HEK293 (cell line): ENCODE measurements around the gene GPR161.

ENCODE experiments used
- BCL11B ChIP-seq: fragments of 450-650 bp; formaldehyde crosslinking; IDR thresholded peaks from 2 replicates; pipeline ENCODE4 v1.5.1; 2016; ENCODE audit warnings: low read depth, missing biosample characterization, missing genetic modification characterization
- HOXD13 ChIP-seq: sonication (generic); formaldehyde crosslinking; IDR thresholded peaks from 2 replicates; pipeline ENCODE4 v1.8.0; 2022; ENCODE audit warnings: missing genetic modification reagents, borderline replicate concordance
- OVOL3 ChIP-seq: fragments of 450-650 bp; formaldehyde crosslinking; IDR thresholded peaks from 2 replicates; pipeline ENCODE4 v1.5.1; 2016; ENCODE audit warnings: missing biosample characterization, missing genetic modification characterization
- PRDM1 ChIP-seq: fragments of 450-650 bp; formaldehyde crosslinking; IDR thresholded peaks from 2 replicates; pipeline ENCODE4; 2016; ENCODE audit warnings: missing biosample characterization, missing genetic modification characterization
- ZBTB20 ChIP-seq: fragments of 450-650 bp; formaldehyde crosslinking; IDR thresholded peaks from 2 replicates; pipeline ENCODE4 v1.5.1; 2016; ENCODE audit warnings: missing biosample characterization, missing genetic modification characterization
- ZBTB21 ChIP-seq: fragments of 450-650 bp; formaldehyde crosslinking; IDR thresholded peaks from 2 replicates; pipeline ENCODE4 v1.5.1; 2017; ENCODE audit warnings: missing biosample characterization, missing genetic modification characterization
- ZIC2 ChIP-seq: fragments of 450-650 bp; formaldehyde crosslinking; IDR thresholded peaks from 2 replicates; pipeline ENCODE4 v1.5.1; 2016; ENCODE audit warnings: missing biosample characterization, missing genetic modification characterization
- ZNF202 ChIP-seq: fragments of 450-650 bp; formaldehyde crosslinking; IDR thresholded peaks from 2 replicates; pipeline ENCODE4 v1.5.1; 2016; ENCODE audit warnings: missing biosample characterization, missing genetic modification characterization, borderline replicate concordance
- ZNF248 ChIP-seq: fragments of 450-650 bp; formaldehyde crosslinking; IDR thresholded peaks from 2 replicates; pipeline ENCODE4 v1.5.1; 2017; ENCODE audit warnings: missing biosample characterization, missing genetic modification characterization
- ZNF266 ChIP-seq: fragments of 450-650 bp; formaldehyde crosslinking; IDR thresholded peaks from 2 replicates; pipeline ENCODE4 v1.5.1; 2016; ENCODE audit warnings: missing biosample characterization, missing genetic modification characterization, low read depth
- ZNF350 ChIP-seq: fragments of 450-650 bp; formaldehyde crosslinking; IDR thresholded peaks from 2 replicates; pipeline ENCODE4 v1.5.0; 2017; ENCODE audit warnings: missing biosample characterization, mild to moderate bottlenecking, missing genetic modification characterization
- ZNF560 ChIP-seq: fragments of 450-650 bp; formaldehyde crosslinking; IDR thresholded peaks from 2 replicates; pipeline ENCODE4 v1.5.1; 2017; ENCODE audit warnings: missing biosample characterization, missing genetic modification characterization, borderline replicate concordance
- ZNF585B ChIP-seq: fragments of 450-650 bp; formaldehyde crosslinking; IDR thresholded peaks from 2 replicates; pipeline ENCODE4 v1.5.1; 2016; ENCODE audit warnings: missing biosample characterization, missing genetic modification characterization
- ZNF610 ChIP-seq: fragments of 450-650 bp; formaldehyde crosslinking; IDR thresholded peaks from 2 replicates; pipeline ENCODE4 v1.5.1; 2016; ENCODE audit warnings: missing biosample characterization, missing genetic modification characterization, borderline replicate concordance
- ZNF629 ChIP-seq: fragments of 450-650 bp; formaldehyde crosslinking; IDR thresholded peaks from 2 replicates; pipeline ENCODE4 v1.5.1; 2017; ENCODE audit warnings: missing biosample characterization, missing genetic modification characterization
- ZNF664 ChIP-seq: fragments of 450-650 bp; formaldehyde crosslinking; IDR thresholded peaks from 2 replicates; pipeline ENCODE4 v1.5.1; 2016; ENCODE audit warnings: missing biosample characterization, missing genetic modification characterization
- ZSCAN23 ChIP-seq: fragments of 450-650 bp; formaldehyde crosslinking; IDR thresholded peaks from 2 replicates; pipeline ENCODE4 v1.5.1; 2016; ENCODE audit warnings: missing biosample characterization, missing genetic modification characterization
- TF ChIP-seq, protein P1 (sequence below): fragments of 450-650 bp; IDR thresholded peaks from 2 replicates; pipeline ENCODE4 v1.5.1; 2018; ENCODE audit warnings: missing biosample characterization, missing genetic modification characterization
- TF ChIP-seq, protein P2 (sequence below): fragments of 450-650 bp; formaldehyde crosslinking; IDR thresholded peaks from 2 replicates; pipeline ENCODE4 v1.5.1; 2016; ENCODE audit warnings: missing biosample characterization, missing genetic modification characterization
- TF ChIP-seq, protein P3 (sequence below): fragments of 450-650 bp; IDR thresholded peaks from 2 replicates; pipeline ENCODE4 v1.5.1; 2018; ENCODE audit warnings: missing biosample characterization, mild to moderate bottlenecking, missing genetic modification characterization
- TF ChIP-seq, protein P4 (sequence below): fragments of 450-650 bp; formaldehyde crosslinking; IDR thresholded peaks from 2 replicates; pipeline ENCODE4 v1.5.1; 2016; ENCODE audit warnings: missing biosample characterization, missing genetic modification characterization
- TF ChIP-seq, protein P5 (sequence below): fragments of 450-650 bp; formaldehyde crosslinking; IDR thresholded peaks from 2 replicates; pipeline ENCODE4 v1.5.1; 2017; ENCODE audit warnings: missing biosample characterization, mild to moderate bottlenecking, missing genetic modification characterization, moderate library complexity
- TF ChIP-seq, protein P6 (sequence below): fragments of 450-650 bp; formaldehyde crosslinking; IDR thresholded peaks from 2 replicates; pipeline ENCODE4 v1.5.1; 2016; ENCODE audit warnings: missing biosample characterization, missing genetic modification characterization
- TF ChIP-seq, protein P7 (sequence below): fragments of 450-650 bp; formaldehyde crosslinking; conservative IDR thresholded peaks from 2 replicates; pipeline ENCODE4 v1.5.1; 2016; ENCODE audit warnings: low read depth, missing biosample characterization, missing genetic modification characterization

The GPR161 gene

DNA sequence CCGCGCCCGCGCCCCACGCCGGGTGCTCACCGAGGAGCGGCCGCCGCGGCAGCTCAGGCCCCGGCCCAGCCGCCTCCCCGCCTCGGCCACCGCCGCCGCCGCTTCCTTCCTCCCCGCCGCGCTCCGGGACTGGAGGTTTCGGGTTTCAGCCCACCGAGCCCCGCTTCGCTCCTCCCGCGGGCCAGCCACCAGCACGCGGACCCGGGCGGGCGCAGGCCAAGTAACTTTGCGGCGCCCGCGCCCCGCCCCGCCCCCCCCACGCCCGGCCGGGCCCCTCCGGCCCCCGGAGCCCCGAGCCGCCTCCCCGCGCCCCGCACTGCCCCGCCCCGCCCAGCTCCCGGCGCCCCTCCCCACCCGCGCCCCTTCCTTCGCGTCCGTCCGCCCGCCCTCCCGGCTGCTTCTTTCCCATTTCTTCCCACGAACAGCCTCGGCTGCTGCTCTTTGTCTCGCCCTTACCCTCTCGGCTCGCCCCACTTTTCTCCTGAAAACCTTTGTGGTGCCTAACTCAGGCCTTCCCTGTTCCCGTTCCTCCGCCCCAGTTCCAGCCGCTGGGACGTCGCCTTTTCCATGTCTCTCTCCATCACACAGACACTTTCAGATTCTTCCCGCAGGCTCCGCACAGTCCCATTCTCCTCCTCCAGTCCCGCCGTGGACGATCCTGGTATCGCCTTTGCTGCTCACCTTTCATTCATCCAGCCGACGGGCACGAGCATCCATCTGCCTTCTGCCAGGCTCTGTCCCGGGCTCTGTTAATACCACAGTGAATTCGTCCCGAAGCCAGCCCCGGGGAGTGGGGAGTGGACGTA, at the start of gene GPR161 (continued):
- no peak for TF ChIP-seq BCL11B (tag by site-specific recombination)
- no peak for TF ChIP-seq ZIC2 (tag by site-specific recombination)
- TF ChIP-seq, protein P1, sequence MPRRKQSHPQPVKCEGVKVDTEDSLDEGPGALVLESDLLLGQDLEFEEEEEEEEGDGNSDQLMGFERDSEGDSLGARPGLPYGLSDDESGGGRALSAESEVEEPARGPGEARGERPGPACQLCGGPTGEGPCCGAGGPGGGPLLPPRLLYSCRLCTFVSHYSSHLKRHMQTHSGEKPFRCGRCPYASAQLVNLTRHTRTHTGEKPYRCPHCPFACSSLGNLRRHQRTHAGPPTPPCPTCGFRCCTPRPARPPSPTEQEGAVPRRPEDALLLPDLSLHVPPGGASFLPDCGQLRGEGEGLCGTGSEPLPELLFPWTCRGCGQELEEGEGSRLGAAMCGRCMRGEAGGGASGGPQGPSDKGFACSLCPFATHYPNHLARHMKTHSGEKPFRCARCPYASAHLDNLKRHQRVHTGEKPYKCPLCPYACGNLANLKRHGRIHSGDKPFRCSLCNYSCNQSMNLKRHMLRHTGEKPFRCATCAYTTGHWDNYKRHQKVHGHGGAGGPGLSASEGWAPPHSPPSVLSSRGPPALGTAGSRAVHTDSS: no peak
- TF ChIP-seq, protein P2, sequence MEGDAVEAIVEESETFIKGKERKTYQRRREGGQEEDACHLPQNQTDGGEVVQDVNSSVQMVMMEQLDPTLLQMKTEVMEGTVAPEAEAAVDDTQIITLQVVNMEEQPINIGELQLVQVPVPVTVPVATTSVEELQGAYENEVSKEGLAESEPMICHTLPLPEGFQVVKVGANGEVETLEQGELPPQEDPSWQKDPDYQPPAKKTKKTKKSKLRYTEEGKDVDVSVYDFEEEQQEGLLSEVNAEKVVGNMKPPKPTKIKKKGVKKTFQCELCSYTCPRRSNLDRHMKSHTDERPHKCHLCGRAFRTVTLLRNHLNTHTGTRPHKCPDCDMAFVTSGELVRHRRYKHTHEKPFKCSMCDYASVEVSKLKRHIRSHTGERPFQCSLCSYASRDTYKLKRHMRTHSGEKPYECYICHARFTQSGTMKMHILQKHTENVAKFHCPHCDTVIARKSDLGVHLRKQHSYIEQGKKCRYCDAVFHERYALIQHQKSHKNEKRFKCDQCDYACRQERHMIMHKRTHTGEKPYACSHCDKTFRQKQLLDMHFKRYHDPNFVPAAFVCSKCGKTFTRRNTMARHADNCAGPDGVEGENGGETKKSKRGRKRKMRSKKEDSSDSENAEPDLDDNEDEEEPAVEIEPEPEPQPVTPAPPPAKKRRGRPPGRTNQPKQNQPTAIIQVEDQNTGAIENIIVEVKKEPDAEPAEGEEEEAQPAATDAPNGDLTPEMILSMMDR (tag by site-specific recombination): peak; percentile 39
- peak; percentile 86 for TF ChIP-seq PRDM1 (tag by site-specific recombination)
- no peak for TF ChIP-seq ZNF202
- TF ChIP-seq HOXD13 (CRISPR knock-in tag): no peak
- TF ChIP-seq ZBTB21 (tag by site-specific recombination): no peak
- no peak for TF ChIP-seq ZNF266 (tag by site-specific recombination)
- TF ChIP-seq ZNF560: no peak
- TF ChIP-seq ZNF350 (tag by site-specific recombination): no peak
- TF ChIP-seq, protein P3, sequence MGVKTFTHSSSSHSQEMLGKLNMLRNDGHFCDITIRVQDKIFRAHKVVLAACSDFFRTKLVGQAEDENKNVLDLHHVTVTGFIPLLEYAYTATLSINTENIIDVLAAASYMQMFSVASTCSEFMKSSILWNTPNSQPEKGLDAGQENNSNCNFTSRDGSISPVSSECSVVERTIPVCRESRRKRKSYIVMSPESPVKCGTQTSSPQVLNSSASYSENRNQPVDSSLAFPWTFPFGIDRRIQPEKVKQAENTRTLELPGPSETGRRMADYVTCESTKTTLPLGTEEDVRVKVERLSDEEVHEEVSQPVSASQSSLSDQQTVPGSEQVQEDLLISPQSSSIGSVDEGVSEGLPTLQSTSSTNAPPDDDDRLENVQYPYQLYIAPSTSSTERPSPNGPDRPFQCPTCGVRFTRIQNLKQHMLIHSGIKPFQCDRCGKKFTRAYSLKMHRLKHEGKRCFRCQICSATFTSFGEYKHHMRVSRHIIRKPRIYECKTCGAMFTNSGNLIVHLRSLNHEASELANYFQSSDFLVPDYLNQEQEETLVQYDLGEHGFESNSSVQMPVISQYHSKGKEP (tag by site-specific recombination): 0 out of 2 replicates have a peak, but pooled peaks have one; percentile 9
- TF ChIP-seq ZNF248 (tag by site-specific recombination): no peak
- TF ChIP-seq ZNF585B (tag by site-specific recombination): no peak
- no peak for TF ChIP-seq ZNF610 (tag by site-specific recombination)
- TF ChIP-seq, protein P4, sequence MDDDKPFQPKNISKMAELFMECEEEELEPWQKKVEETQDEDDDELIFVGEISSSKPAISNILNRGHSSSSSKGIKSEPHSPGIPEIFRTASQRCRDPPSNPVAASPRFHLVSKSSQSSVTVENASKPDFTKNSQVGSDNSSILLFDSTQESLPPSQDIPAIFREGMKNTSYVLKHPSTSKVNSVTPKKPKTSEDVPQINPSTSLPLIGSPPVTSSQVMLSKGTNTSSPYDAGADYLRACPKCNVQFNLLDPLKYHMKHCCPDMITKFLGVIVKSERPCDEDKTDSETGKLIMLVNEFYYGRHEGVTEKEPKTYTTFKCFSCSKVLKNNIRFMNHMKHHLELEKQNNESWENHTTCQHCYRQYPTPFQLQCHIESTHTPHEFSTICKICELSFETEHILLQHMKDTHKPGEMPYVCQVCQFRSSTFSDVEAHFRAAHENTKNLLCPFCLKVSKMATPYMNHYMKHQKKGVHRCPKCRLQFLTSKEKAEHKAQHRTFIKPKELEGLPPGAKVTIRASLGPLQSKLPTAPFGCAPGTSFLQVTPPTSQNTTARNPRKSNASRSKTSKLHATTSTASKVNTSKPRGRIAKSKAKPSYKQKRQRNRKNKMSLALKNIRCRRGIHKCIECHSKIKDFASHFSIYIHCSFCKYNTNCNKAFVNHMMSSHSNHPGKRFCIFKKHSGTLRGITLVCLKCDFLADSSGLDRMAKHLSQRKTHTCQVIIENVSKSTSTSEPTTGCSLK (tag by site-specific recombination): no peak
- TF ChIP-seq, protein P5, sequence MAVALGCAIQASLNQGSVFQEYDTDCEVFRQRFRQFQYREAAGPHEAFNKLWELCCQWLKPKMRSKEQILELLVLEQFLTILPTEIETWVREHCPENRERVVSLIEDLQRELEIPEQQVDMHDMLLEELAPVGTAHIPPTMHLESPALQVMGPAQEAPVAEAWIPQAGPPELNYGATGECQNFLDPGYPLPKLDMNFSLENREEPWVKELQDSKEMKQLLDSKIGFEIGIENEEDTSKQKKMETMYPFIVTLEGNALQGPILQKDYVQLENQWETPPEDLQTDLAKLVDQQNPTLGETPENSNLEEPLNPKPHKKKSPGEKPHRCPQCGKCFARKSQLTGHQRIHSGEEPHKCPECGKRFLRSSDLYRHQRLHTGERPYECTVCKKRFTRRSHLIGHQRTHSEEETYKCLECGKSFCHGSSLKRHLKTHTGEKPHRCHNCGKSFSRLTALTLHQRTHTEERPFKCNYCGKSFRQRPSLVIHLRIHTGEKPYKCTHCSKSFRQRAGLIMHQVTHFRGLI (tag by site-specific recombination): no peak
- peak; percentile 99 for TF ChIP-seq ZBTB20 (tag by site-specific recombination)
- no peak for TF ChIP-seq OVOL3
- TF ChIP-seq, protein P6, sequence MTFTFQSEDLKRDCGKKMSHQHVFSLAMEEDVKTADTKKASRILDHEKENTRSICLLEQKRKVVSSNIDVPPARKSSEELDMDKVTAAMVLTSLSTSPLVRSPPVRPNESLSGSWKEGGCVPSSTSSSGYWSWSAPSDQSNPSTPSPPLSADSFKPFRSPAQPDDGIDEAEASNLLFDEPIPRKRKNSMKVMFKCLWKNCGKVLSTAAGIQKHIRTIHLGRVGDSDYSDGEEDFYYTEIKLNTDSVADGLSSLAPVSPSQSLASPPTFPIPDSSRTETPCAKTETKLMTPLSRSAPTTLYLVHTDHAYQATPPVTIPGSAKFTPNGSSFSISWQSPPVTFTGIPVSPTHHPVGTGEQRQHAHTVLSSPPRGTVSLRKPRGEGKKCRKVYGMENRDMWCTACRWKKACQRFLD: no peak
- TF ChIP-seq ZNF664 (tag by site-specific recombination): no peak
- TF ChIP-seq, protein P7, sequence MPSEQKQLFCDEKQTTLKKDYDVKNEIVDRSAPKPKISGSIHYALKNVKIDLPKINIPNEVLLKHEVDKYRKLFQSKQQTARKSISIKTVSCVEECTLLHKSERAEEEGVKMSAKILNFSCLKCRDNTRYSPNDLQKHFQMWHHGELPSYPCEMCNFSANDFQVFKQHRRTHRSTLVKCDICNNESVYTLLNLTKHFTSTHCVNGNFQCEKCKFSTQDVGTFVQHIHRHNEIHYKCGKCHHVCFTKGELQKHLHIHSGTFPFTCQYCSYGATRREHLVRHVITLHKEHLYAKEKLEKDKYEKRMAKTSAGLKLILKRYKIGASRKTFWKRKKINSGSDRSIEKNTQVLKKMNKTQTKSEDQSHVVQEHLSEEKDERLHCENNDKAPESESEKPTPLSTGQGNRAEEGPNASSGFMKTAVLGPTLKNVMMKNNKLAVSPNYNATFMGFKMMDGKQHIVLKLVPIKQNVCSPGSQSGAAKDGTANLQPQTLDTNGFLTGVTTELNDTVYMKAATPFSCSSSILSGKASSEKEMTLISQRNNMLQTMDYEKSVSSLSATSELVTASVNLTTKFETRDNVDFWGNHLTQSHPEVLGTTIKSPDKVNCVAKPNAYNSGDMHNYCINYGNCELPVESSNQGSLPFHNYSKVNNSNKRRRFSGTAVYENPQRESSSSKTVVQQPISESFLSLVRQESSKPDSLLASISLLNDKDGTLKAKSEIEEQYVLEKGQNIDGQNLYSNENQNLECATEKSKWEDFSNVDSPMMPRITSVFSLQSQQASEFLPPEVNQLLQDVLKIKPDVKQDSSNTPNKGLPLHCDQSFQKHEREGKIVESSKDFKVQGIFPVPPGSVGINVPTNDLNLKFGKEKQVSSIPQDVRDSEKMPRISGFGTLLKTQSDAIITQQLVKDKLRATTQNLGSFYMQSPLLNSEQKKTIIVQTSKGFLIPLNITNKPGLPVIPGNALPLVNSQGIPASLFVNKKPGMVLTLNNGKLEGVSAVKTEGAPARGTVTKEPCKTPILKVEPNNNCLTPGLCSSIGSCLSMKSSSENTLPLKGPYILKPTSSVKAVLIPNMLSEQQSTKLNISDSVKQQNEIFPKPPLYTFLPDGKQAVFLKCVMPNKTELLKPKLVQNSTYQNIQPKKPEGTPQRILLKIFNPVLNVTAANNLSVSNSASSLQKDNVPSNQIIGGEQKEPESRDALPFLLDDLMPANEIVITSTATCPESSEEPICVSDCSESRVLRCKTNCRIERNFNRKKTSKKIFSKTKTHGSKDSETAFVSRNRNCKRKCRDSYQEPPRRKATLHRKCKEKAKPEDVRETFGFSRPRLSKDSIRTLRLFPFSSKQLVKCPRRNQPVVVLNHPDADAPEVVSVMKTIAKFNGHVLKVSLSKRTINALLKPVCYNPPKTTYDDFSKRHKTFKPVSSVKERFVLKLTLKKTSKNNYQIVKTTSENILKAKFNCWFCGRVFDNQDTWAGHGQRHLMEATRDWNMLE (tag by site-specific recombination): no peak
- 0 out of 2 replicates have a peak, but pooled peaks have one; percentile 18 for TF ChIP-seq ZNF629 (tag by site-specific recombination)
- TF ChIP-seq ZSCAN23 (tag by site-specific recombination): no peak
